Neuronal stem cell (in vitro differentiated cells): ENCODE data around the gene FAM118B.

Experiments used
- DNase-seq: peaks from one replicate; pipeline ENCODE4 v3.0.0-alpha.2; 2013; ENCODE audit warnings: low spot score
- H2AFZ ChIP-seq: one replicate; pipeline ENCODE4 v1.6.1; 2013; ENCODE audit warnings: mild to moderate bottlenecking, low read length, inconsistent platforms
- H2AK5ac ChIP-seq: 2 replicates; pipeline ENCODE4 v1.6.1; 2013; ENCODE audit warnings: low read depth, mild to moderate bottlenecking, inconsistent platforms, low read length, moderate library complexity, mixed read lengths
- H2BK120ac ChIP-seq: 2 replicates; pipeline ENCODE4 v1.6.1; 2013; ENCODE audit warnings: low read depth, mild to moderate bottlenecking, inconsistent platforms, low read length, moderate library complexity, mixed read lengths
- H2BK12ac ChIP-seq: one replicate; pipeline ENCODE4 v1.6.1; 2013; ENCODE audit warnings: low read length, inconsistent platforms
- H2BK15ac ChIP-seq: 2 replicates; pipeline ENCODE4 v1.6.1; 2013; ENCODE audit warnings: mild to moderate bottlenecking, low read length, inconsistent platforms, mixed read lengths
- H2BK5ac ChIP-seq: one replicate; pipeline ENCODE4 v1.6.1; 2013; ENCODE audit warnings: inconsistent platforms, mild to moderate bottlenecking, low read length, moderate library complexity
- H3K14ac ChIP-seq: one replicate; pipeline ENCODE4 v1.6.1; 2013; ENCODE audit warnings: low read length, inconsistent platforms
- H3K18ac ChIP-seq: 2 replicates; pipeline ENCODE4 v1.6.1; 2013; ENCODE audit warnings: low read length, inconsistent platforms
- H3K23ac ChIP-seq: 2 replicates; pipeline ENCODE4 v1.6.1; 2013; ENCODE audit warnings: low read depth, mild to moderate bottlenecking, mixed read lengths, low read length, inconsistent platforms; ENCODE audit not compliant: poor library complexity
- H3K27ac ChIP-seq: replicated peaks from 3 replicates; pipeline ENCODE4 v1.5.1; 2013; ENCODE audit warnings: low read length, inconsistent platforms
- H3K27me3 ChIP-seq, 3 experiments: 2 replicates each; pipeline ENCODE4 v1.6.1; 2013; ENCODE audit warnings: low read length in 3 of 3, mild to moderate bottlenecking in 2 of 3, inconsistent platforms in 1 of 3, low read depth in 1 of 3, mixed read lengths in 1 of 3, moderate library complexity in 1 of 3; ENCODE audit not compliant: control insufficient read depth in 3 of 3, insufficient read depth in 3 of 3
- H3K36me3 ChIP-seq, 2 donors: replicated peaks in 1 of 2; 2 replicates each; pipeline ENCODE4 v1.6.1; 2013; ENCODE audit warnings: low read length in 2 of 2; ENCODE audit not compliant: control insufficient read depth in 2 of 2, insufficient read depth in 2 of 2
- H3K4ac ChIP-seq: 2 replicates; pipeline ENCODE4 v1.6.1; 2013; ENCODE audit warnings: inconsistent platforms, mild to moderate bottlenecking, low read length, moderate library complexity
- H3K4me1 ChIP-seq, 2 donors: 1 replicate in 1 of 2; 2 replicates in 1 of 2; pipeline ENCODE4 v1.6.1; 2013; ENCODE audit warnings: low read length in 2 of 2, low read depth in 1 of 2; ENCODE audit not compliant: control insufficient read depth in 2 of 2, insufficient read depth in 1 of 2
- H3K4me2 ChIP-seq: one replicate; pipeline ENCODE4 v1.6.1; 2013; ENCODE audit warnings: mild to moderate bottlenecking, low read length, inconsistent platforms; ENCODE audit not compliant: insufficient read depth, poor library complexity, severe bottlenecking
- H3K4me3 ChIP-seq, 2 donors: 2 replicates each; pipeline ENCODE4 v1.5.1; 2013; ENCODE audit warnings: low read length in 2 of 2, mild to moderate bottlenecking in 2 of 2, inconsistent platforms in 1 of 2, moderate library complexity in 1 of 2
- H3K79me1 ChIP-seq: one replicate; pipeline ENCODE4 v1.6.1; 2013; ENCODE audit warnings: low read depth, mild to moderate bottlenecking, inconsistent platforms, low read length, moderate library complexity
- H3K9ac ChIP-seq: one replicate; pipeline ENCODE4 v1.6.1; 2013; ENCODE audit warnings: mild to moderate bottlenecking, low read depth, low read length, inconsistent platforms; ENCODE audit not compliant: poor library complexity
- H3K9me3 ChIP-seq, 2 donors: replicated peaks in 1 of 2; 2 replicates each; pipeline versions ENCODE3 to v1.6.1; 2013; ENCODE audit warnings: low read length in 2 of 2, mild to moderate bottlenecking in 2 of 2, inconsistent platforms in 1 of 2, low read depth in 1 of 2, mixed read lengths in 1 of 2, moderate library complexity in 1 of 2; ENCODE audit not compliant: control insufficient read depth in 2 of 2, insufficient read depth in 1 of 2
- H4K8ac ChIP-seq: one replicate; pipeline ENCODE4 v1.6.1; 2013; ENCODE audit warnings: low read depth, mild to moderate bottlenecking, inconsistent platforms, low read length, moderate library complexity
- H4K91ac ChIP-seq: one replicate; pipeline ENCODE4 v1.6.1; 2013; ENCODE audit warnings: low read length, low read depth, mild to moderate bottlenecking, inconsistent platforms; ENCODE audit not compliant: poor library complexity
- WGBS, 2 donors: extraction: QIAGEN DNeasy Blood & Tissue Kit; methylation state at CpG; one replicate each; pipeline ENCODE4 v1.1.7; 2013; ENCODE audit warnings: missing lambda C conversion rate in 2 of 2, mixed read lengths in 1 of 2; ENCODE audit not compliant: insufficient read length in 2 of 2, insufficient replicate concordance in 1 of 2; ENCODE audit errors: extremely low coverage in 2 of 2; 5-methylcytosine and 5-hydroxymethylcytosine counted together

FAM118B gene

DNA sequence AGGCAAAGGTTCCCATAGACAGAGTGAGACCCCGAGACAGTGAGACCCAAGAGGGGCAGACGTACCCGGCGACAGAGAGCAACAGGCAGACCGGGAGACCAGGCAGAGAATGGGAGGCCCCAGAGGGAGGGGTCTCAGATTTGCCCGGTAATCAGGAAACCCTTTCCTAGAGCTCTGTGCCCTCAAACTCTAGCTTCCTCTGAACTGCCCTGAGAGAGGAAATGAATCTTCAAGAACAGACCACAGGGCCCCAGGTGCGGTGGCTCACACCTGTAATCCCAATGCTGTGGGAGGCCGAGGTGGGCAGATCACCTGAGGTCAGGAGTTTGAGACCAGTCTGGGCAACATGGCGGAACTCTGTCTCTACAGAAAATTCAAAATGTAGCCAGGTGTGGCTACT is 47.8 kb upstream of the FAM118B start:
- Histone ChIP-seq H3K27ac (peak overlapping the region; percentile 66), H3K4me2 (no peak overlapping the region), H2BK12ac (no peak overlapping the region), H3K36me3 (no peaks in the 10 kb centered on the region), H3K4ac (no peak overlapping the region), H3K9ac (no peak overlapping the region), H2AK5ac (no peak overlapping the region), H4K91ac (no peak overlapping the region), H4K8ac (no peak overlapping the region), H2AFZ (no peak overlapping the region), H3K9me3 (no peaks in the 10 kb centered on the region), H3K79me1 (no peaks in the 10 kb centered on the region), H3K14ac (no peak overlapping the region), H2BK15ac (no peak overlapping the region), H3K23ac (no peak overlapping the region), H3K18ac (no peak overlapping the region), H2BK5ac (no peak overlapping the region), H3K27me3 (peaks cover 0 to 92% (median 0%) of the 10 kb centered on the region in 3 experiments), H2BK120ac (no peak overlapping the region), H3K4me1 (peaks cover 17 to 41% of the 10 kb centered on the region in 2 donors), H3K4me3 (no peak overlapping the region)
- WGBS, 2 donors, result no CpG with 5 or more reads among the region's 9 CpGs
- DNase-seq, result no peak

DNA sequence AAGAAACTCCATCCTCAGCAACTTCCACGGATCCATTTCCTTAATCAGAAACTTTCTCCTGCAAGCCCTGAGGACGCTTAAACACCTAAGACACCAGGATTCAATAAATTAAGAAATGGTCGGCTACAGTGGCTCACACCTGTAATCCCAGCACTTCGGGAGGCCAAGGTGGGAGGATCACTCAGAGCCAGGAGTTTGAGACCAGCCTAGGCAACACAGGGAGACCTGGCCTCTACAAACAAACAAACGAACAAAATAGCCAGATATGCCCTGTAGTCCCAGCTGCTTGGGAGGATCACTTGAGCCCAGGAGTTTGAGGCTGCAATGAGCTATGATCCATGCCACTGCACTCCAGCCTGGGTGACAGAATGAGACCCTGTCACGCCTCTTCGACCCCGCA is 46.8 kb upstream of the FAM118B start:
- no peak overlapping the region for H3K27ac ChIP-seq
- peaks cover 11 to 31% of the 10 kb centered on the region in 2 donors for H3K4me1 ChIP-seq

DNA sequence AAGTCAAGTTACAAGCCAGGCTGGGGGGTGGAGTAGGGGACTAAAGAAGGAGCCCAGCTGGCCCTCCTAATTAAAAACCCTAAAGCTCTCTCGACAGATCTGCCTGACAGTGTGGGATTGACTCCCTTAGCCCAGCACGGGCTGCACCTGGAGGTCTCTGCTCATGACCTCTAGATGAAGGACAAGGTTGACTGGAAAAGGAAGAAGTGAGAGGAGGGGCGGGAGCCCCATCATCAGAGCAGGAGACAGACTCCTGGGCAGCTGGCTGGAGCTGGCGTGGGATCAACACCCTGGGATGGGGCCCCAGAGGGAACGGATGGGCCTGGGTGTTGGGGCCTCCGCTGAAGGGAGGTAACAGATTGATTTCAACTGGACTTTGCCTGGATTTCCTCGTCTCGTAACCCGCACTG is 46.3 kb upstream of the FAM118B start:
- Histone ChIP-seq H3K4ac (no peak overlapping the region), H2AFZ (no peak overlapping the region), H2BK120ac (no peak overlapping the region), H3K9me3 (no peaks in the 10 kb centered on the region), H4K8ac (no peak overlapping the region), H2BK15ac (no peak overlapping the region), H2AK5ac (peak overlapping the region; percentile 86), H3K14ac (peak overlapping the region; percentile 11), H3K36me3 (no peaks in the 10 kb centered on the region), H3K18ac (peak overlapping the region; percentile 51), H3K27me3 (peaks cover 0 to 88% (median 0%) of the 10 kb centered on the region in 3 experiments), H3K79me1 (no peaks in the 10 kb centered on the region), H2BK5ac (peak overlapping the region; percentile 27), H2BK12ac (no peak overlapping the region), H4K91ac (no peak overlapping the region), H3K9ac (no peak overlapping the region), H3K4me1 (peaks cover 9 to 27% of the 10 kb centered on the region in 2 donors), H3K23ac (no peak overlapping the region), H3K4me3 (no peak overlapping the region), H3K4me2 (no peak overlapping the region), H3K27ac (no peak overlapping the region)
- no CpG with 5 or more reads among the region's 9 CpGs for WGBS, 2 donors
- DNase-seq, result no peak

More for the DNA sequence above, 46.8 kb upstream of the FAM118B start:
- Histone ChIP-seq H3K27me3 (peaks cover 0 to 92% (median 0%) of the 10 kb centered on the region in 3 experiments), H3K14ac (no peak overlapping the region), H2AFZ (no peak overlapping the region), H4K91ac (no peak overlapping the region), H2AK5ac (no peak overlapping the region), H2BK5ac (no peak overlapping the region), H3K23ac (no peak overlapping the region), H2BK120ac (no peak overlapping the region), H3K36me3 (no peaks in the 10 kb centered on the region), H3K4me3 (no peak overlapping the region), H3K18ac (peak overlapping the region; percentile 60), H3K9ac (no peak overlapping the region), H3K4ac (no peak overlapping the region), H2BK15ac (no peak overlapping the region), H3K9me3 (no peaks in the 10 kb centered on the region), H4K8ac (no peak overlapping the region), H2BK12ac (no peak overlapping the region), H3K4me2 (no peak overlapping the region), H3K79me1 (no peaks in the 10 kb centered on the region)
- DNase-seq, result no peak
- no CpG with 5 or more reads among the region's 8 CpGs for WGBS, 2 donors

DNA sequence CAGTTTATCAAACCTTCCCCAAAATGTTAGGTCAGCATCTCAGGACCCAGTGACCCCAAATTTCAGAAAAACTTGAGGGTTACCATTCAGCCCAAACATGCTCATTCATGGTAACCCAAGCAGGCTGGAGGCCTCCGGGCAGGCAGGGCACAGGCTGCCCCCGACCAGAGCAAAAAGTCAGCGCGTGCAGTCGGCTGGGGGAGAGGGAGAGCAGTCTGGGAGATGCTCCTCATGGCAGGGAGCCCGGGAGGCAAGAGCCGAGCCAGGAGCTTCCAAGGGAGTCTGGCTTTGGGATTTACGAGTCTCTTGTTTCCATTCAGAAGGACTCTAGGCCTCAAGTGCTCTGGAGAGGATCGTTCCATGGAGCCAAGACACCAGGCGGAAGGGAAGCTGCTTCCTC is 45.8 kb upstream of the FAM118B start:
- Histone ChIP-seq H2BK15ac (peak overlapping the region; percentile 84), H2BK5ac (peak overlapping the region; percentile 27), H3K23ac (no peak overlapping the region), H3K27me3 (peaks cover 0 to 84% (median 0%) of the 10 kb centered on the region in 3 experiments), H3K18ac (peak overlapping the region; percentile 51), H3K9ac (no peak overlapping the region), H4K8ac (no peak overlapping the region), H3K14ac (no peak overlapping the region), H3K4me3 (no peak overlapping the region), H2AK5ac (peak overlapping the region; percentile 86), H3K9me3 (no peaks in the 10 kb centered on the region), H3K27ac (no peak overlapping the region), H3K79me1 (no peaks in the 10 kb centered on the region), H3K4me1 (peaks cover 6 to 23% of the 10 kb centered on the region in 2 donors), H2BK12ac (peak overlapping the region; percentile 70), H2AFZ (no peak overlapping the region), H4K91ac (no peak overlapping the region), H3K4ac (no peak overlapping the region), H3K36me3 (no peaks in the 10 kb centered on the region), H2BK120ac (peak overlapping the region; percentile 44), H3K4me2 (no peak overlapping the region)
- DNase-seq, result no peak
- WGBS, 2 donors, result no CpG with 5 or more reads among the region's 10 CpGs
